Neural crest cell (in vitro differentiated cells): ENCODE measurements around the gene PCNX3. TPM values are rescaled to one million over a fixed set of nuclear protein-coding genes. Genes with fewer than 3 reads are reported as not detected.
"Not testable (repeated sequence)": the region's sequence is repeated elsewhere in the genome, so short reads cannot be mapped to it uniquely, and the experiment has no call there.

Source experiments
- DNase-seq: peaks from one replicate; pipeline ENCODE4 v3.0.0; 2021; ENCODE audit warnings: low read depth, mixed read lengths, low spot score
- H3K27ac Mint-ChIP-seq: one replicate; pipeline ENCODE4 v1.8.0; 2021; ENCODE audit warnings: mild to moderate bottlenecking, mixed read lengths; ENCODE audit not compliant: unreplicated experiment
- H3K27me3 Mint-ChIP-seq: 2 replicates; pipeline ENCODE4 v1.8.0; 2021; ENCODE audit warnings: low read depth, mild to moderate bottlenecking, mixed read lengths
- H3K36me3 Mint-ChIP-seq: 2 replicates; pipeline ENCODE4 v1.8.0; 2021; ENCODE audit warnings: low read depth, mild to moderate bottlenecking, mixed read lengths
- H3K4me1 Mint-ChIP-seq: 2 replicates; pipeline ENCODE4 v1.8.0; 2021; ENCODE audit warnings: mixed read lengths
- H3K4me3 Mint-ChIP-seq: one replicate; pipeline ENCODE4 v1.8.0; 2021; ENCODE audit warnings: mild to moderate bottlenecking, mixed read lengths
- H3K9me3 Mint-ChIP-seq: 2 replicates; pipeline ENCODE4 v1.8.0; 2021; ENCODE audit warnings: mixed read lengths
- microRNA-seq: library from miRNA; unstranded; fragments of <30 nt; microRNA quantifications from one replicate; pipeline ENCODE4, GENCODE V29; 2020
- total RNA-seq: library from RNA; stranded (reverse); gene quantifications from 2 replicates; pipeline ENCODE4 v1.2.1, GENCODE V29; 2021
- TF ChIP-seq, protein P1 (sequence below): fragments of 200-600 bp; sonication (generic); conservative IDR thresholded peaks from 2 replicates; pipeline ENCODE4 v1.5.0; 2021; ENCODE audit warnings: antibody characterized with exemption, mild to moderate bottlenecking

The PCNX3 gene
- total RNA-seq, 1 donor from 2014 or later, result 58.2 TPM

DNA sequence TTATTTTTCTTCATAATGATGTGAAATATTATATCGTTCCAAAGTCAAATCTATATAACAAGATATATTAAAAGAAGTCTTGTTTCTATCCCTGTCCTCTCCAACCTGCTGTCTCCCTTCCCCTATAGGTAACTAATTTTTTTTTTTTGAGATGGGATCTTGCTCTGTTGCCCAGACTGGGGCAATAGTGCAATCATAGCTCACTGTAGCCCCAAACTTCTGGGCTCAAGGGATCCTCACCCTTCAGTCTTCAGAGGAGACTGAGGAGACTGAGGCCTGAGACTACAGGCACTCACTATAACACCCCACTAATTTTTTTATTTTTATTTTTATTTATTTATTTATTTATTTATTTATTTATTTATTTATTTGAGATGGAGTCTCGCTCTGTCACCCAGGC is 57.4 kb downstream of the PCNX3 start:
- TF ChIP-seq, protein P1, sequence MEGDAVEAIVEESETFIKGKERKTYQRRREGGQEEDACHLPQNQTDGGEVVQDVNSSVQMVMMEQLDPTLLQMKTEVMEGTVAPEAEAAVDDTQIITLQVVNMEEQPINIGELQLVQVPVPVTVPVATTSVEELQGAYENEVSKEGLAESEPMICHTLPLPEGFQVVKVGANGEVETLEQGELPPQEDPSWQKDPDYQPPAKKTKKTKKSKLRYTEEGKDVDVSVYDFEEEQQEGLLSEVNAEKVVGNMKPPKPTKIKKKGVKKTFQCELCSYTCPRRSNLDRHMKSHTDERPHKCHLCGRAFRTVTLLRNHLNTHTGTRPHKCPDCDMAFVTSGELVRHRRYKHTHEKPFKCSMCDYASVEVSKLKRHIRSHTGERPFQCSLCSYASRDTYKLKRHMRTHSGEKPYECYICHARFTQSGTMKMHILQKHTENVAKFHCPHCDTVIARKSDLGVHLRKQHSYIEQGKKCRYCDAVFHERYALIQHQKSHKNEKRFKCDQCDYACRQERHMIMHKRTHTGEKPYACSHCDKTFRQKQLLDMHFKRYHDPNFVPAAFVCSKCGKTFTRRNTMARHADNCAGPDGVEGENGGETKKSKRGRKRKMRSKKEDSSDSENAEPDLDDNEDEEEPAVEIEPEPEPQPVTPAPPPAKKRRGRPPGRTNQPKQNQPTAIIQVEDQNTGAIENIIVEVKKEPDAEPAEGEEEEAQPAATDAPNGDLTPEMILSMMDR, result no peak
- Mint-ChIP-seq H3K4me3 (no peak overlapping the region), H3K4me1 (no peaks in the 10 kb centered on the region), H3K9me3 (no peaks in the 10 kb centered on the region), H3K27me3 (peaks cover 6% of the 10 kb centered on the region), H3K27ac (no peak overlapping the region), H3K36me3 (no peaks in the 10 kb centered on the region)
- DNase-seq, result no peak

DNA sequence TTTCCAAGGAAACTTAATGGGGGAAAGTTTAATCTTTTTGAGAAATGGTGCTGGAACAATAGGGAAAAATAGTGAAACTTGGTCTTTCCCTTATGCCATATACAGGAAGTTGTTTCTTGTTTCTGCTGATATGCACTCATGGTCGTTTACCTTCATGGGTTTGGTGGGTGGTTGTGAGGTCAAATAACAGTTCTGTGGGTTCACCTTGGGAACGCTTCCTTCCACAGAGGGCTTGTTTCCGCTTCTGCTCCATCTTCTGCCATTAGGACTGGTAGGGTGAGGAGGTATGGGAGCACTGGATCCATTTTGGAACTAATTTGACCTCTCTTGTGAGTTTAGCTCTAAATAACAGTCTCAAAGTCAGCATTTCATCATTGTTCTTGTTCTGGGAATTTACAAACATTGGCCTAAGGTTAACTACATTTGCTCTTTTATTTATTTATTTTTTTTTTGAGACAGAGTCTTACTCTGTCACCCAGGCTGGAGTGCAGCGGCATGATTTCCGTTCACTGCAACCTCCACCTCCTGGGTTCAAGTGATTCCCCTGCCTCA is 64.7 kb downstream of the PCNX3 start:
- no peaks in the 10 kb centered on the region for H3K4me1 Mint-ChIP-seq
- TF ChIP-seq, protein P1, result no peak
- no peak for DNase-seq
- no peaks in the 10 kb centered on the region for H3K9me3 Mint-ChIP-seq
- no peak overlapping the region for H3K4me3 Mint-ChIP-seq
- H3K36me3 Mint-ChIP-seq, result no peaks in the 10 kb centered on the region
- peaks cover 25% of the 10 kb centered on the region for H3K27me3 Mint-ChIP-seq
- no peak overlapping the region for H3K27ac Mint-ChIP-seq

DNA sequence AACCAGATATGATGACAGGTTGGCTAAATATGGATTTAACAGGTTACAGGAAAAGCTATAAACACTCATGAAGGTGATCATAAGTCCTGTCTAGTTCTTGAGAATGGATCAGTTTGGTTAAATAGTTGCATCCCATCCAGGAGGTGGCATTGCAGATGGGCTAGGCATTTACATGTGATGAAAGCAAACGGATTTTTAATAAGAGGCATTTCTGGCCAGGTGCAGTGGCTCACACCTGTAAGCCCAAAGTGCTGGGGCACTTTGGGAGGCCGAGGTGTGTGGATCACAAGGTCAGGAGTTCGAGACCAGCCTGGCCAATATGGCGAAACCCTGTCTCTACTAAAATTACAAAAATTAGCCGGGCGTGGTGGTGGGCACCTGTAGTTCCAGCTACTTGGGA is 67.9 kb downstream of the PCNX3 start:
- not testable (repeated sequence) for DNase-seq, H3K9me3 Mint-ChIP-seq, H3K4me3 Mint-ChIP-seq, H3K4me1 Mint-ChIP-seq, H3K36me3 Mint-ChIP-seq, H3K27ac Mint-ChIP-seq
- H3K27me3 Mint-ChIP-seq, result peaks cover 25% of the 10 kb centered on the region

- no peak for DNase-seq
- H3K36me3 Mint-ChIP-seq, result no peaks in the 10 kb centered on the region
- no peak overlapping the region for H3K27ac Mint-ChIP-seq
- H3K9me3 Mint-ChIP-seq, result no peaks in the 10 kb centered on the region
- TF ChIP-seq, protein P1, result no peak
- H3K27me3 Mint-ChIP-seq, result peaks cover 25% of the 10 kb centered on the region
- H3K4me1 Mint-ChIP-seq, result no peaks in the 10 kb centered on the region
- no peak overlapping the region for H3K4me3 Mint-ChIP-seq
Measured at GRCh38 chr11:65685981-65686380, 70.4 kb downstream of the PCNX3 start.

Small RNAs within 50 kb of the gene (microRNA-seq; reads per million reads assigned to microRNA genes)
- gene MIR4489 (not detected), gene MIR4690 (not detected)

Other genes starting within 250 kb of the PCNX3 start
- gene SLC25A45, start 233.1 kb upstream of the PCNX3 start, total RNA-seq, result 1.5 and 1.8 TPM in 2 replicates
- gene FRMD8, start 229.1 kb upstream of the PCNX3 start, total RNA-seq, result 25.6 and 29.0 TPM in 2 replicates
- 29.8 and 37.2 TPM in 2 replicates for gene NEAT1, start 193.0 kb upstream of the PCNX3 start, total RNA-seq
- 4,794 and 5,409 TPM in 2 replicates for gene MALAT1, start 116.7 kb upstream of the PCNX3 start, total RNA-seq
- 66.0 and 68.8 TPM in 2 replicates for gene SCYL1, start 90.7 kb upstream of the PCNX3 start, total RNA-seq
- gene LTBP3, start 57.4 kb upstream of the PCNX3 start, total RNA-seq, result 21.0 and 22.5 TPM in 2 replicates
- gene ZNRD2, start 45.3 kb upstream of the PCNX3 start, total RNA-seq, result 32.2 and 33.2 TPM in 2 replicates
- 82.4 and 86.3 TPM in 2 replicates for gene FAM89B, start 43.2 kb upstream of the PCNX3 start, total RNA-seq
- gene EHBP1L1, start 39.7 kb upstream of the PCNX3 start, total RNA-seq, result 13.6 and 15.3 TPM in 2 replicates
- 1.0 and 1.1 TPM in 2 replicates for gene KCNK7, start 20.0 kb upstream of the PCNX3 start, total RNA-seq
- 88.3 and 94.0 TPM in 2 replicates for gene MAP3K11, start 1.6 kb upstream of the PCNX3 start, total RNA-seq
- 17.5 and 23.6 TPM in 2 replicates for gene SIPA1, start 22.3 kb downstream of the PCNX3 start, total RNA-seq
- gene RELA, start 47.1 kb downstream of the PCNX3 start, total RNA-seq, result 49.0 and 53.7 TPM in 2 replicates
- 70.5 and 74.9 TPM in 2 replicates for gene KAT5, start 96.5 kb downstream of the PCNX3 start, total RNA-seq
- gene RNASEH2C, start 105.0 kb downstream of the PCNX3 start, total RNA-seq, result 69.4 and 72.1 TPM in 2 replicates
- gene AP5B1, start 165.2 kb downstream of the PCNX3 start, total RNA-seq, result 10.7 and 10.8 TPM in 2 replicates
- not detected in 2 replicates for gene OVOL1, start 171.3 kb downstream of the PCNX3 start, total RNA-seq
- 1.9 and 2.4 TPM in 2 replicates for gene SNX32, start 218.2 kb downstream of the PCNX3 start, total RNA-seq
- gene CFL1, start 242.4 kb downstream of the PCNX3 start, total RNA-seq, result 1,357 and 1,437 TPM in 2 replicates
- gene MUS81, start 244.7 kb downstream of the PCNX3 start, total RNA-seq, result 63.8 and 73.5 TPM in 2 replicates